Measurements from ENCODE around the gene IGF1. TPM values are rescaled to one million over a fixed set of nuclear protein-coding genes. Genes with fewer than 3 reads are reported as not detected.
"Not testable (repeated sequence)": the region's sequence is repeated elsewhere in the genome, so short reads cannot be mapped to it uniquely, and the experiment has no call there.

Gene IGF1
- total RNA-seq, 6 donors from 2014 or later, result 1.0 to 23.9 (median 5.0) TPM

DNA sequence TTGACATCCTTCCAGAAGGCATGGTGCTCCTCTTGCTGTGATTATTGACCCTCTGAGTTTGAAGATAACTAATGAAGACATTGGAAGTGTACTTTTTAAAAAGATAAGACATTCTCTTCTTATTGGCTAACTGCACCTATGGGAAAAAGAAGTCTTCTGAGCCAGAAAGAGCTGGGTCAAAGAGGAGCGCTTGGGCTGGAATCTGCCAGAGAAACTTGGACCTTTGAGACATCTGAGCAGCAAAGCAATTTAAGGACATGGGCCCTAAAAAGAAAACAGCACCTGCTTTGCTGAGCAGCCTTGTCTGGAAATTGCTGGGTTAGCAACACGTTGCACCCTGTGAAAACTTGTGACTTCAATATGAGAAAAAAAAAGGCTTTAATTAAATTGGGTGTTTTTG, 27.8 kb downstream of the IGF1 start:
- Histone ChIP-seq H3K27me3 (no peaks in the 10 kb centered on the region), H3K4me1 (peaks cover 0 to 10% (median 4%) of the 10 kb centered on the region in 4 donors), H3K27ac (no peak overlapping the region), H3K36me3 (no peaks in the 10 kb centered on the region), H3K4me3 (no peak overlapping the region), H3K9me3 (no peaks in the 10 kb centered on the region)
- no peak for ATAC-seq (ENCODE audit: low FRiP score in 2 of 2)
- TF ChIP-seq POLR2A (IDR thresholded peaks at IDR 0.05) (no peak), POLR2AphosphoS5 (IDR thresholded peaks at IDR 0.05) (no peak), EP300 (IDR thresholded peaks at IDR 0.05) (no peak)
- TF ChIP-seq, protein P1, sequence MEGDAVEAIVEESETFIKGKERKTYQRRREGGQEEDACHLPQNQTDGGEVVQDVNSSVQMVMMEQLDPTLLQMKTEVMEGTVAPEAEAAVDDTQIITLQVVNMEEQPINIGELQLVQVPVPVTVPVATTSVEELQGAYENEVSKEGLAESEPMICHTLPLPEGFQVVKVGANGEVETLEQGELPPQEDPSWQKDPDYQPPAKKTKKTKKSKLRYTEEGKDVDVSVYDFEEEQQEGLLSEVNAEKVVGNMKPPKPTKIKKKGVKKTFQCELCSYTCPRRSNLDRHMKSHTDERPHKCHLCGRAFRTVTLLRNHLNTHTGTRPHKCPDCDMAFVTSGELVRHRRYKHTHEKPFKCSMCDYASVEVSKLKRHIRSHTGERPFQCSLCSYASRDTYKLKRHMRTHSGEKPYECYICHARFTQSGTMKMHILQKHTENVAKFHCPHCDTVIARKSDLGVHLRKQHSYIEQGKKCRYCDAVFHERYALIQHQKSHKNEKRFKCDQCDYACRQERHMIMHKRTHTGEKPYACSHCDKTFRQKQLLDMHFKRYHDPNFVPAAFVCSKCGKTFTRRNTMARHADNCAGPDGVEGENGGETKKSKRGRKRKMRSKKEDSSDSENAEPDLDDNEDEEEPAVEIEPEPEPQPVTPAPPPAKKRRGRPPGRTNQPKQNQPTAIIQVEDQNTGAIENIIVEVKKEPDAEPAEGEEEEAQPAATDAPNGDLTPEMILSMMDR (IDR thresholded peaks at IDR 0.05), result no peak
- DNase-seq, result no peak
- 74 to 81% methylated on average over 2 of the region's 2 CpGs for WGBS, 2 donors

DNA sequence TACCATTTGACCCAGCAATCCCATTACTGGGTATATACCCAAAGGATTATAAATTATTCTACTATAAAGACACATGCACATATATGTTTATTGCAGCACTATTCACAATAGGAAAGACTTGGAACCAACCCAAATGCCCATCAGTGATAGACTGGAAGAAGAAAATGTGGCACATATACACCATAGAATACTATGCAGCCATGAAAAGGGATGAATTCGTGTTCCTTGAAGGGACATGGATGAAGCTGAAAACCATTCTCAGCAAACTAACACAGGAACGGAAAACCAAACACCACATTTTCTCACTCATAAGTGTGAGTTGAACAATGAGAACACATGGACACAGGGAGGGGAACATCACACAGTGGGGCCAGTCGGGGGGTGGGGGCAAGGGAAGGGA, 31.3 kb downstream of the IGF1 start:
- ATAC-seq (ENCODE audit: low FRiP score in 2 of 2); H3K4me3 ChIP-seq; H3K36me3 ChIP-seq; H3K27ac ChIP-seq; H3K9me3 ChIP-seq; DNase-seq; H3K4me1 ChIP-seq; H3K27me3 ChIP-seq: not testable (repeated sequence)
- WGBS, 2 donors, result 89 to 93% methylated on average over 3 of the region's 3 CpGs

DNA sequence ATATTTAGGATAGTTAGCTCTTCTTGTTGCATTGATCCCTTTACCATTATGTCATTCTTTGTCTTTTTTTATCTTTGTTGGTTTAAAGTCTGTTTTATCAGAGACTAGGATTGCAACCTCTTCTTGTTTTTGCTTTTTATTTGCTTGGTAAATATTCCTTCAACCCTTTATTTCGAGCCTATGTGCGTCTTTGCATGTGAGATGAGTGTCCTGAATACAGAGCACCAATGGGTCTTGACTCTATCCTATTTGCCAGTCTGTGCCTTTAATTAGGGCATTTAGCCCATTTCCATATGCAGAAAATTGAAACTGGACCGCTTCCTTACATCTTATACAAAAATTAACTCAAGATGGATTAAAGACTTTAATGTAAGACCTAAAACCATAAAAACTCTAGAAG, 32.9 kb downstream of the IGF1 start:
- not testable (repeated sequence) for H3K9me3 ChIP-seq; H3K27me3 ChIP-seq; H3K4me1 ChIP-seq; H3K4me3 ChIP-seq; H3K27ac ChIP-seq; DNase-seq; H3K36me3 ChIP-seq; ATAC-seq (ENCODE audit: low FRiP score in 2 of 2)
- WGBS, 2 donors, result 87 to 88% methylated on average over 3 of the region's 3 CpGs

DNA sequence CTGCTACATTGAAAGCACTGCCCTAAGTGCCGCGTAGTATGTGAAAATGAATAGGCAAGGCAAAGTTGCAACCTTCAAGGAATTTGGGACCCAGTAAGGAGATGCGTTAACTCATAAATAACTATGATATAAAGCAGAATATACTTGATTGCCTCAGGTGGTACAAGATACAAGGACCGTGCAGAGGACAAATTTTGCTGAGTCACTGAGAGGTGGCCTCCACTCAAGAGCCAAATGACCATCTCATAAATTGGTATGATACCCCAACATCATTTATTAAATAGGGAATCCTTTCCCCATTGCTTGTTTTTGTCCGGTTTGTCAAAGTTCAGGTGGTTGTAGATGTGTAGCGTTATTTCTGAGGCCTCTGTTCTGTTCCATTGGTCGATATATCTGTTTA, 35.7 kb downstream of the IGF1 start:
- no peaks in the 10 kb centered on the region for H3K4me1 ChIP-seq
- no peak for TF ChIP-seq POLR2A (IDR thresholded peaks at IDR 0.05)
- no peak for TF ChIP-seq EP300 (IDR thresholded peaks at IDR 0.05)
- TF ChIP-seq, protein P1 (IDR thresholded peaks at IDR 0.05), result no peak
- no peak for TF ChIP-seq POLR2AphosphoS5 (IDR thresholded peaks at IDR 0.05)
- 86 to 90% methylated on average over 7 of the region's 7 CpGs for WGBS, 2 donors
- no peaks in the 10 kb centered on the region for H3K36me3 ChIP-seq
- no peak for DNase-seq
- no peak overlapping the region for H3K27ac ChIP-seq
- ATAC-seq (ENCODE audit: low FRiP score in 2 of 2), result no peak
- no peak overlapping the region for H3K4me3 ChIP-seq
- no peaks in the 10 kb centered on the region for H3K27me3 ChIP-seq
- H3K9me3 ChIP-seq, result no peaks in the 10 kb centered on the region

DNA sequence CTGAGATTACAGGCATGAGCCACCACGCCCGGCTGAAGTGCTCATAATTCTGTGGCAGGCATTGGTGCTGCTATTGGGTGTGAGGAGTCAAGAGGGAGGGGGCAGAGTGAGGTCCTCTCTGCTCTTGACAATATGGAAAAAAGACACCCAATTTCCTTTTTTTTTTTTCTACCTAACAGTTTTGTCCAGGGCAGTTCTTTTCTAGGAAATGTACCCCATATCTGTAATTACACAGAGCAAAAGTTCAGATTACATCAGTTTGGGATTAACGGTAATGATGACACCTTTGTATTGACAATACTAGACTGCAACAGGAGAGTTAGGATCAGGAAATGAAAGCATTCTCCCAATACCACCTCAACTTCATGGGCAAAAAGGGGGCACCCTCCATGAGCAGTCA, 36.3 kb downstream of the IGF1 start:
- H3K27ac ChIP-seq, result no peak overlapping the region
- WGBS, 2 donors, result 94 to 95% methylated on average over 3 of the region's 3 CpGs
- H3K4me1 ChIP-seq, result no peaks in the 10 kb centered on the region
- H3K9me3 ChIP-seq, result no peaks in the 10 kb centered on the region
- TF ChIP-seq, protein P1 (IDR thresholded peaks at IDR 0.05), result no peak
- TF ChIP-seq EP300 (IDR thresholded peaks at IDR 0.05) (no peak), POLR2AphosphoS5 (IDR thresholded peaks at IDR 0.05) (no peak), POLR2A (IDR thresholded peaks at IDR 0.05) (no peak)
- ATAC-seq (ENCODE audit: low FRiP score in 2 of 2) (no peak), DNase-seq (no peak)
- H3K27me3 ChIP-seq, result no peaks in the 10 kb centered on the region
- no peaks in the 10 kb centered on the region for H3K36me3 ChIP-seq
- H3K4me3 ChIP-seq, result no peak overlapping the region

DNA sequence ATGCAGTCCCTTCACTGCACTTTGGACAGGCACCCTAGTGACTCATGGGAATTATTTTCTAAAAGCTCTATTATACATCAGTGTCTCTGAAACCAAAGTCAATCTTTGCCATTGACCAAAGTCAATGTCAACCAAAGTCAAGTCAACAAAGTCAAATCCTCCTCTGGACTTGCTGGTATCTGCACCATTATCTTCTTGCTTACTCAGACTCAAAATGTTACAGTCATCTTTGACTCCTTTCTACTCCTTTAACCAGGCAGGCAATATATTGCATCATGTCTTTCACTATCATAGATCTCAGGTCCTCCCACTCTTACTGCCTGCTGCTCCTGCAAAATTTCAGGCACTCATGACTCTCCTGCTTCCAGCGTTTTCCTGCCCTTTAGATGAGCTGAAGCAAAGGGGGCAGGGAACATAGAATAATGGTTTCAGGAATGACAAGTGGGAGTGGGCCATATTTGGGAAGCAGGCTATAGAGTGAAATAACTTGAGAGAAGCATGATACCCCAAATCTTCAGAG, 39.2 kb downstream of the IGF1 start:
- no peak for ATAC-seq (ENCODE audit: low FRiP score in 2 of 2)
- no peaks in the 10 kb centered on the region for H3K36me3 ChIP-seq
- no peaks in the 10 kb centered on the region for H3K9me3 ChIP-seq
- no peak overlapping the region for H3K4me3 ChIP-seq
- DNase-seq, result no peak
- WGBS, 2 donors, result 71 to 76% methylated on average over 1 of the region's 1 CpG
- H3K4me1 ChIP-seq, result no peaks in the 10 kb centered on the region
- TF ChIP-seq EP300 (IDR thresholded peaks at IDR 0.05) (no peak), POLR2A (IDR thresholded peaks at IDR 0.05) (no peak), POLR2AphosphoS5 (IDR thresholded peaks at IDR 0.05) (no peak)
- TF ChIP-seq, protein P1 (IDR thresholded peaks at IDR 0.05), result no peak
- no peaks in the 10 kb centered on the region for H3K27me3 ChIP-seq
- no peak overlapping the region for H3K27ac ChIP-seq

All from upper lobe of left lung (tissue), 6 donors.